Neural cell (in vitro differentiated cells): ENCODE measurements around the gene MED15. TPM values are rescaled to one million over a fixed set of nuclear protein-coding genes. Genes with fewer than 3 reads are reported as not detected.

Source experiments
- H2AFZ ChIP-seq: fragments of 200-600, 300-800 bp; sonication (generic), shearing (Covaris generic); 2 replicates; pipeline ENCODE4 v1.6.0; 2014; ENCODE audit warnings: low read depth, mild to moderate bottlenecking, antibody characterized with exemption, low read length, moderate library complexity
- H3F3A ChIP-seq: fragments of 200-600 bp; shearing (Covaris generic); 2 replicates; pipeline ENCODE4 v1.6.1; 2016; ENCODE audit warnings: mild to moderate bottlenecking, moderate library complexity, mixed read lengths, antibody characterized with exemption, low read length; ENCODE audit not compliant: insufficient read depth, poor library complexity, severe bottlenecking
- H3K27ac ChIP-seq: fragments of 200-600, 300-800 bp; sonication (generic), shearing (Covaris generic); 2 replicates; pipeline ENCODE4 v1.5.1; 2014; ENCODE audit warnings: mild to moderate bottlenecking, low read length, moderate library complexity
- H3K27me3 ChIP-seq: fragments of 300-800, 200-600 bp; sonication (generic), shearing (Covaris generic); 2 replicates; pipeline ENCODE4 v1.6.0; 2014; ENCODE audit warnings: mild to moderate bottlenecking, low read depth, low read length, moderate library complexity; ENCODE audit not compliant: insufficient read depth
- H3K36me3 ChIP-seq: fragments of 300-800, 200-600 bp; sonication (generic), shearing (Covaris generic); 2 replicates; pipeline ENCODE4 v1.5.1; 2014; ENCODE audit warnings: mild to moderate bottlenecking, antibody characterized with exemption, low read length, moderate library complexity; ENCODE audit not compliant: insufficient read depth
- H3K4me2 ChIP-seq: fragments of 300-800, 200-600 bp; sonication (generic), shearing (Covaris generic); 2 replicates; pipeline ENCODE4 v1.6.0; 2014; ENCODE audit warnings: mild to moderate bottlenecking, low read length
- H3K4me3 ChIP-seq: fragments of 300-800, 200-600 bp; sonication (generic), shearing (Covaris generic); 2 replicates; pipeline ENCODE4 v1.5.1; 2014; ENCODE audit warnings: mild to moderate bottlenecking, low read length, moderate library complexity
- H3K79me2 ChIP-seq: fragments of 200-600 bp; shearing (Covaris generic); replicated peaks from 2 replicates; pipeline ENCODE4 v1.6.0; 2014; ENCODE audit warnings: mild to moderate bottlenecking, low read length, moderate library complexity; ENCODE audit not compliant: insufficient read depth
- H3K9ac ChIP-seq: fragments of 300-800, 200-600 bp; sonication (generic), shearing (Covaris generic); 2 replicates; pipeline ENCODE4 v1.6.1; 2016; ENCODE audit warnings: mild to moderate bottlenecking, low read length, mixed read lengths
- H3K9me2 ChIP-seq: fragments of 200-600 bp; shearing (Covaris generic); 2 replicates; pipeline ENCODE4 v1.6.1; 2016; ENCODE audit warnings: mild to moderate bottlenecking, low read length, mixed read lengths; ENCODE audit not compliant: insufficient read depth
- H3K9me3 ChIP-seq: fragments of 200-600, 300-800 bp; sonication (generic), shearing (Covaris generic); 2 replicates; pipeline ENCODE4 v1.6.1; 2016; ENCODE audit warnings: mild to moderate bottlenecking, mixed run types, low read length, moderate library complexity, mixed read lengths
- H4K20me1 ChIP-seq: fragments of 200-600 bp; shearing (Covaris generic); 2 replicates; pipeline ENCODE4 v1.6.1; 2016; ENCODE audit warnings: mild to moderate bottlenecking, mixed run types; ENCODE audit not compliant: insufficient read depth
- EP300 ChIP-seq: fragments of 450-650 bp; conservative IDR thresholded peaks from 2 replicates; pipeline ENCODE4 v1.6.1; 2014; ENCODE audit warnings: antibody characterized with exemption, mild to moderate bottlenecking, moderate library complexity; ENCODE audit not compliant: poor library complexity, severe bottlenecking
- EZH2 ChIP-seq: fragments of 200-600, 300-800 bp; shearing (Covaris generic), sonication (generic); IDR thresholded peaks from 2 replicates; pipeline ENCODE4 v1.6.1; 2014; ENCODE audit warnings: antibody characterized with exemption, low read length, borderline replicate concordance, mild to moderate bottlenecking; ENCODE audit not compliant: insufficient read depth, poor library complexity, severe bottlenecking
- MXI1 ChIP-seq: fragments of 450-650 bp; conservative IDR thresholded peaks from 2 replicates; pipeline ENCODE4 v1.6.1; 2014; ENCODE audit warnings: antibody characterized with exemption, mild to moderate bottlenecking; ENCODE audit not compliant: poor library complexity, severe bottlenecking
- POLR2AphosphoS5 ChIP-seq: IDR thresholded peaks from 2 replicates; pipeline ENCODE4 v1.6.1; 2012
- RAD21 ChIP-seq: fragments of 450-650 bp; conservative IDR thresholded peaks from 2 replicates; pipeline ENCODE4 v1.6.1; 2014; ENCODE audit warnings: antibody characterized with exemption, mild to moderate bottlenecking, moderate library complexity
- SMC3 ChIP-seq: fragments of 450-650 bp; conservative IDR thresholded peaks from 2 replicates; pipeline ENCODE4 v1.6.1; 2014; ENCODE audit warnings: antibody characterized with exemption, mild to moderate bottlenecking, moderate library complexity; ENCODE audit not compliant: poor library complexity
- TAF1 ChIP-seq: IDR thresholded peaks from 2 replicates; pipeline ENCODE4 v1.6.1; 2012; ENCODE audit warnings: low read depth
- polyA plus RNA-seq: library from polyadenylated mRNA; depleted of rRNA; stranded (reverse); fragments of >200 nt; gene quantifications from 2 replicates; pipeline ENCODE4 v1.2.3, GENCODE V29; 2014
- TF ChIP-seq, protein P1 (sequence below): fragments of 450-650 bp; IDR thresholded peaks from 2 replicates; pipeline ENCODE4 v1.5.1; 2014; ENCODE audit warnings: antibody characterized with exemption, mild to moderate bottlenecking, moderate library complexity; ENCODE audit not compliant: poor library complexity, severe bottlenecking
- TF ChIP-seq, protein P2 (sequence below): IDR thresholded peaks from 2 replicates; pipeline ENCODE4 v1.6.1; 2012; ENCODE audit warnings: borderline replicate concordance

MED15 gene
- polyA plus RNA-seq, 1 donor from 2014 or later, result 13.2 TPM

DNA sequence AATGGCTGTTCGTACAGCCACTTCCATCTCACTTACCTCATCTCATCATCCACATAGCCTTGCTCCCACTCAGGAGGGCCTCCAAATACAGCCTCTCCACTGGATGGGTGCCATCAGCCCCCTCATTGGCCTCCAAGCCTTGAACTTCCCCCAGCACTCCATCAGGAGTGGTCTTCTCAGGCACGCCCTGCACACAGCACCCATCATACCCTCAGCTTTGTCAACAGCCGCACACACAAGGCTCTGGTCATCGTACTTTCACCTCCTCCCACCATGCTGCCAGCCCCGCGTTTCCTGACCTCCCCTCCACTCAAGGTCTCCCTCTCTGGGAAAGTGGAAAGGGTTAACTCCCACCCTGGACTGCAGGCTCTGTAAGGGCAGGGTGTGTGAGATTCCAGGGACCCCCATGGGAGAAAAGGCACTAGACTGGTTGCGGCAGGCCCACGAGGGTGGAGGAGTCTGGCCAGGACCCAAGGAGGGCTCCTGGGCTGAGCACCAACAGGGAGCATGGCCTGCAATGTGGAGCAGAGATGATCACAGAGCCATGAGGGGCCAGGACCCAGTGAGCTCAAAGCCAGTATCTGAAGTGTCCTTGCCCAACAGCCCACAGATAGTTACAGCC lies 48.8 kb upstream of the MED15 start:
- Histone ChIP-seq H3K79me2 (no peaks in the 10 kb centered on the region), H4K20me1 (no peaks in the 10 kb centered on the region), H3K9me2 (no peaks in the 10 kb centered on the region), H3K36me3 (peaks cover 8% of the 10 kb centered on the region), H3K4me2 (no peak overlapping the region), H3F3A (no peaks in the 10 kb centered on the region), H3K27ac (no peak overlapping the region), H3K9ac (no peak overlapping the region), H3K9me3 (no peaks in the 10 kb centered on the region), H2AFZ (no peak overlapping the region), H3K4me3 (no peak overlapping the region), H3K27me3 (no peaks in the 10 kb centered on the region)
- TF ChIP-seq, protein P1, sequence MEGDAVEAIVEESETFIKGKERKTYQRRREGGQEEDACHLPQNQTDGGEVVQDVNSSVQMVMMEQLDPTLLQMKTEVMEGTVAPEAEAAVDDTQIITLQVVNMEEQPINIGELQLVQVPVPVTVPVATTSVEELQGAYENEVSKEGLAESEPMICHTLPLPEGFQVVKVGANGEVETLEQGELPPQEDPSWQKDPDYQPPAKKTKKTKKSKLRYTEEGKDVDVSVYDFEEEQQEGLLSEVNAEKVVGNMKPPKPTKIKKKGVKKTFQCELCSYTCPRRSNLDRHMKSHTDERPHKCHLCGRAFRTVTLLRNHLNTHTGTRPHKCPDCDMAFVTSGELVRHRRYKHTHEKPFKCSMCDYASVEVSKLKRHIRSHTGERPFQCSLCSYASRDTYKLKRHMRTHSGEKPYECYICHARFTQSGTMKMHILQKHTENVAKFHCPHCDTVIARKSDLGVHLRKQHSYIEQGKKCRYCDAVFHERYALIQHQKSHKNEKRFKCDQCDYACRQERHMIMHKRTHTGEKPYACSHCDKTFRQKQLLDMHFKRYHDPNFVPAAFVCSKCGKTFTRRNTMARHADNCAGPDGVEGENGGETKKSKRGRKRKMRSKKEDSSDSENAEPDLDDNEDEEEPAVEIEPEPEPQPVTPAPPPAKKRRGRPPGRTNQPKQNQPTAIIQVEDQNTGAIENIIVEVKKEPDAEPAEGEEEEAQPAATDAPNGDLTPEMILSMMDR, result no peak
- no peak for TF ChIP-seq POLR2AphosphoS5
- TF ChIP-seq EP300, result no peak
- TF ChIP-seq TAF1, result no peak
- TF ChIP-seq EZH2, result no peak
- no peak for TF ChIP-seq SMC3
- TF ChIP-seq, protein P2, sequence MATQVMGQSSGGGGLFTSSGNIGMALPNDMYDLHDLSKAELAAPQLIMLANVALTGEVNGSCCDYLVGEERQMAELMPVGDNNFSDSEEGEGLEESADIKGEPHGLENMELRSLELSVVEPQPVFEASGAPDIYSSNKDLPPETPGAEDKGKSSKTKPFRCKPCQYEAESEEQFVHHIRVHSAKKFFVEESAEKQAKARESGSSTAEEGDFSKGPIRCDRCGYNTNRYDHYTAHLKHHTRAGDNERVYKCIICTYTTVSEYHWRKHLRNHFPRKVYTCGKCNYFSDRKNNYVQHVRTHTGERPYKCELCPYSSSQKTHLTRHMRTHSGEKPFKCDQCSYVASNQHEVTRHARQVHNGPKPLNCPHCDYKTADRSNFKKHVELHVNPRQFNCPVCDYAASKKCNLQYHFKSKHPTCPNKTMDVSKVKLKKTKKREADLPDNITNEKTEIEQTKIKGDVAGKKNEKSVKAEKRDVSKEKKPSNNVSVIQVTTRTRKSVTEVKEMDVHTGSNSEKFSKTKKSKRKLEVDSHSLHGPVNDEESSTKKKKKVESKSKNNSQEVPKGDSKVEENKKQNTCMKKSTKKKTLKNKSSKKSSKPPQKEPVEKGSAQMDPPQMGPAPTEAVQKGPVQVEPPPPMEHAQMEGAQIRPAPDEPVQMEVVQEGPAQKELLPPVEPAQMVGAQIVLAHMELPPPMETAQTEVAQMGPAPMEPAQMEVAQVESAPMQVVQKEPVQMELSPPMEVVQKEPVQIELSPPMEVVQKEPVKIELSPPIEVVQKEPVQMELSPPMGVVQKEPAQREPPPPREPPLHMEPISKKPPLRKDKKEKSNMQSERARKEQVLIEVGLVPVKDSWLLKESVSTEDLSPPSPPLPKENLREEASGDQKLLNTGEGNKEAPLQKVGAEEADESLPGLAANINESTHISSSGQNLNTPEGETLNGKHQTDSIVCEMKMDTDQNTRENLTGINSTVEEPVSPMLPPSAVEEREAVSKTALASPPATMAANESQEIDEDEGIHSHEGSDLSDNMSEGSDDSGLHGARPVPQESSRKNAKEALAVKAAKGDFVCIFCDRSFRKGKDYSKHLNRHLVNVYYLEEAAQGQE, result no peak
- no peak for TF ChIP-seq MXI1
- no peak for TF ChIP-seq RAD21

- no peak overlapping the region for H3K27ac ChIP-seq
- no peaks in the 10 kb centered on the region for H3K9me3 ChIP-seq
- no peaks in the 10 kb centered on the region for H4K20me1 ChIP-seq
- TF ChIP-seq SMC3 (no peak), MXI1 (no peak), POLR2AphosphoS5 (no peak), EP300 (no peak), RAD21 (no peak), EZH2 (no peak)
- TF ChIP-seq, protein P2, result no peak
- TF ChIP-seq, protein P1, result no peak
- no peaks in the 10 kb centered on the region for H3K9me2 ChIP-seq
- no peaks in the 10 kb centered on the region for H3K79me2 ChIP-seq
- H3K4me2 ChIP-seq, result no peak overlapping the region
- no peaks in the 10 kb centered on the region for H3K27me3 ChIP-seq
- no peak overlapping the region for H2AFZ ChIP-seq
- no peak overlapping the region for H3K4me3 ChIP-seq
- H3F3A ChIP-seq, result no peaks in the 10 kb centered on the region
- peaks cover 8% of the 10 kb centered on the region for H3K36me3 ChIP-seq
- H3K9ac ChIP-seq, result no peak overlapping the region
Measured at GRCh38 chr22:20459152-20459542, 48.3 kb upstream of the MED15 start.
